HepG2 (cell line): Measurements from ENCODE around the gene PLCG1. TPM values are rescaled to one million over a fixed set of nuclear protein-coding genes. Genes with fewer than 3 reads are reported as not detected.

Source experiments
- FOXC1 ChIP-seq: sonication (generic); formaldehyde crosslinking; IDR thresholded peaks from 2 replicates; pipeline ENCODE4 v1.8.0; 2022; ENCODE audit warnings: mild to moderate bottlenecking, missing genetic modification reagents, borderline replicate concordance
- JUND ChIP-seq: sonication (generic); formaldehyde crosslinking; IDR thresholded peaks from 2 replicates; pipeline ENCODE4 v1.8.0; 2022; ENCODE audit warnings: mild to moderate bottlenecking, missing genetic modification reagents
- KLF13 ChIP-seq: sonication (generic); formaldehyde crosslinking; IDR thresholded peaks from 2 replicates; pipeline ENCODE4 v1.4.0; 2020; ENCODE audit warnings: mild to moderate bottlenecking, missing genetic modification reagents
- NRL ChIP-seq: sonication (generic); formaldehyde crosslinking; IDR thresholded peaks from 2 replicates; pipeline ENCODE4 v1.5.0; 2020; ENCODE audit warnings: missing genetic modification reagents, mild to moderate bottlenecking, moderate library complexity, borderline replicate concordance
- SP4 ChIP-seq: sonication (generic); formaldehyde crosslinking; IDR thresholded peaks from 2 replicates; pipeline ENCODE4 v1.8.1; 2023; ENCODE audit warnings: mild to moderate bottlenecking, missing genetic modification reagents
- TARDBP ChIP-seq: sonication (generic); formaldehyde crosslinking; IDR thresholded peaks from 2 replicates; pipeline ENCODE4 v1.8.0; 2022; ENCODE audit warnings: mild to moderate bottlenecking, missing genetic modification reagents
- ZBED4 ChIP-seq: sonication (generic); formaldehyde crosslinking; IDR thresholded peaks from 2 replicates; pipeline ENCODE4 v1.4.0; 2020; ENCODE audit warnings: missing genetic modification reagents, borderline replicate concordance
- ZBTB33 ChIP-seq: sonication (generic); formaldehyde crosslinking; IDR thresholded peaks from 2 replicates; pipeline ENCODE4 v1.4.0; 2020; ENCODE audit warnings: missing genetic modification reagents
- ZBTB7A ChIP-seq: sonication (generic); formaldehyde crosslinking; IDR thresholded peaks from 2 replicates; pipeline ENCODE4 v1.8.0; 2022; ENCODE audit warnings: mild to moderate bottlenecking, missing genetic modification reagents
- ZNF572 ChIP-seq: sonication (generic); formaldehyde crosslinking; IDR thresholded peaks from 2 replicates; pipeline ENCODE4 v1.5.1; 2020; ENCODE audit warnings: mild to moderate bottlenecking, missing genetic modification reagents
- ZNF574 ChIP-seq: sonication (generic); formaldehyde crosslinking; IDR thresholded peaks from 2 replicates; pipeline ENCODE4 v1.4.0; 2020; ENCODE audit warnings: missing genetic modification reagents
- ZNF75D ChIP-seq: sonication (generic); formaldehyde crosslinking; IDR thresholded peaks from 2 replicates; pipeline ENCODE4 v1.8.1; 2023; ENCODE audit warnings: missing genetic modification reagents, mild to moderate bottlenecking, borderline replicate concordance
- polyA plus RNA-seq, 8 experiments: library from polyadenylated mRNA; depleted of rRNA in 3 of 8; stranded (reverse) in 7 of 8; unstranded in 1 of 8; fragments of >200 nt; fragmentation: Illumina TruSeq in 4 of 8; extraction: Trizol in 4 of 8; gene quantifications; 2 replicates each; pipeline versions ENCODE4 v1.2.1 to v1.2.3, GENCODE V29; 2011 to 2016; ENCODE audit warnings: low read depth in 4 of 8, missing spikeins in 1 of 8, mixed read lengths in 1 of 8; ENCODE audit not compliant: insufficient read depth in 1 of 8
- total RNA-seq, 5 experiments: library from RNA; depleted of rRNA; stranded (reverse); fragments of >200 nt; fragmentation: Illumina TruSeq; extraction: Trizol; gene quantifications; 2 replicates each; pipeline ENCODE4 v1.2.3, GENCODE V29; 2016; ENCODE audit warnings: low read depth in 1 of 5
- TF ChIP-seq, protein P1 (sequence below): sonication (generic); formaldehyde crosslinking; IDR thresholded peaks from 2 replicates; pipeline ENCODE4 v1.4.0; 2020; ENCODE audit warnings: missing genetic modification reagents

Gene PLCG1
- total and polyA plus RNA-seq, 2 of the 13 experiments (the other 11 are each of a cell fraction or from before 2014, with no cell fraction given): 85.3 to 158 TPM

DNA sequence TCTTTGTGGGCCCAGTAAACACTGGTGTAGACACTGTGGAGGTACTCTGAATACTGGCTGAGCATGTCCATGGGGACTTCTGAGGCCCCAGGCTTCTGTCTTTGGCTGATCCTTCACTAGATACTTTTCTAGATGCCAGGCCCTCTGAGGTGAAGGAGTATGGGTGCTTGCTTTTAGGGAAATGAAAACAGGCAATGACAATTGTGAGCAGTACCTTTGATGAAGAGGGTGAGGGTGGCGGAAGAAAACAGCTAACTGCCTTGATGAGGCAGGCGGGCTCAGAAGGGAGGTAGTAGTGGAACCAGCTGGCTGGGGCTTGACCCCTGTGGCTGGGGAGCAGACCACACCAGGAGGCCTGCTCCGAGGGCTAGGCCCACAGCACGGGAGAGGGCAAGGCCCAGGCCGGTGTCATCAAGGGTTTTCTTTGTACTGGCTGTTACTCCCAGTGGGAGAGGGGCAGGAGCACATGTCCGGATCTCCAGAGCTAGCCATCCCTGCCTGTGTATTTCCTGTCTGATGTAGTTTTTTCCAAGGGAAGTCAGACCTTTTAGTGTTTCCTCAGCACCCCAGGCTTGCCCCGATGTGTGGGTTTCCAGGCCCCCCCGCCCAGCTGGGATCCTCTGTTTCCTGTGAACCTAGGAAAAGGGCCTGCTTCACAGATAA, 3.9 kb downstream of the PLCG1 start (continued):
- 0 out of 2 replicates have a peak, but pooled peaks have one; percentile 18 for TF ChIP-seq ZBED4 (CRISPR knock-in tag)
- no peak for TF ChIP-seq NRL (CRISPR knock-in tag)
- TF ChIP-seq, protein P1, sequence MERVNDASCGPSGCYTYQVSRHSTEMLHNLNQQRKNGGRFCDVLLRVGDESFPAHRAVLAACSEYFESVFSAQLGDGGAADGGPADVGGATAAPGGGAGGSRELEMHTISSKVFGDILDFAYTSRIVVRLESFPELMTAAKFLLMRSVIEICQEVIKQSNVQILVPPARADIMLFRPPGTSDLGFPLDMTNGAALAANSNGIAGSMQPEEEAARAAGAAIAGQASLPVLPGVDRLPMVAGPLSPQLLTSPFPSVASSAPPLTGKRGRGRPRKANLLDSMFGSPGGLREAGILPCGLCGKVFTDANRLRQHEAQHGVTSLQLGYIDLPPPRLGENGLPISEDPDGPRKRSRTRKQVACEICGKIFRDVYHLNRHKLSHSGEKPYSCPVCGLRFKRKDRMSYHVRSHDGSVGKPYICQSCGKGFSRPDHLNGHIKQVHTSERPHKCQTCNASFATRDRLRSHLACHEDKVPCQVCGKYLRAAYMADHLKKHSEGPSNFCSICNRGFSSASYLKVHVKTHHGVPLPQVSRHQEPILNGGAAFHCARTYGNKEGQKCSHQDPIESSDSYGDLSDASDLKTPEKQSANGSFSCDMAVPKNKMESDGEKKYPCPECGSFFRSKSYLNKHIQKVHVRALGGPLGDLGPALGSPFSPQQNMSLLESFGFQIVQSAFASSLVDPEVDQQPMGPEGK (CRISPR knock-in tag): 0 out of 2 replicates have a peak, but pooled peaks have one; percentile 15
- peak; percentile 85; the same call in 1 of the 2 replicates for TF ChIP-seq ZNF572
- TF ChIP-seq ZBTB33 (CRISPR knock-in tag): 0 out of 2 replicates have a peak, but pooled peaks have one; percentile 13
- TF ChIP-seq FOXC1 (CRISPR knock-in tag): no peak
- 0 out of 2 replicates have a peak, but pooled peaks have one; percentile 13 for TF ChIP-seq JUND
- TF ChIP-seq TARDBP (CRISPR knock-in tag): peak; percentile 54; the same call in 1 of the 2 replicates
- no peak for TF ChIP-seq ZNF75D (CRISPR knock-in tag)
- peak; percentile 27; the same call in 1 of the 2 replicates for TF ChIP-seq KLF13
- TF ChIP-seq ZNF574 (CRISPR knock-in tag): peak; percentile 7; the same call in 1 of the 2 replicates
- TF ChIP-seq SP4 (CRISPR knock-in tag): peak; percentile 49
- TF ChIP-seq ZBTB7A (CRISPR knock-in tag): no peak
